HG02870 (cell line): ENCODE data around the gene ASB6.
"Not testable (repeated sequence)": the region's sequence is repeated elsewhere in the genome, so short reads cannot be mapped to it uniquely, and the experiment has no call there.

Source experiments
- ATAC-seq: cut with Tn5 transposase; IDR thresholded peaks from one replicate; pipeline ENCODE4 v1.9.1; 2021; ENCODE audit warnings: mild to moderate bottlenecking, moderate library complexity; ENCODE audit not compliant: unreplicated experiment

ASB6 gene

GRCh38 chr9:129609486-129610212, 32.3 kb downstream of the ASB6 start:
- no peak for ATAC-seq

GRCh38 chr9:129608561-129609481, 33.1 kb downstream of the ASB6 start:
- no peak for ATAC-seq

- no peak for ATAC-seq
Measured at GRCh38 chr9:129607027-129607387, 34.9 kb downstream of the ASB6 start.

GRCh38 chr9:129606161-129607026, 35.6 kb downstream of the ASB6 start:
- ATAC-seq: no peak

GRCh38 chr9:129604766-129605163, 37.2 kb downstream of the ASB6 start:
- no peak for ATAC-seq

- no peak for ATAC-seq
Measured at GRCh38 chr9:129604056-129604765, 37.7 kb downstream of the ASB6 start.

GRCh38 chr9:129602598-129603415, 39.1 kb downstream of the ASB6 start:
- ATAC-seq: no peak

- ATAC-seq: no peak
Measured at GRCh38 chr9:129601082-129601674, 40.8 kb downstream of the ASB6 start.

- no peak for ATAC-seq
Measured at GRCh38 chr9:129598089-129598596, 43.8 kb downstream of the ASB6 start.

- ATAC-seq: no peak
Measured at GRCh38 chr9:129597355-129598088, 44.4 kb downstream of the ASB6 start.

GRCh38 chr9:129596541-129597331, 45.2 kb downstream of the ASB6 start:
- ATAC-seq: no peak

- ATAC-seq: no peak
Measured at GRCh38 chr9:129595903-129596540, 45.9 kb downstream of the ASB6 start.

GRCh38 chr9:129595311-129595741, 46.6 kb downstream of the ASB6 start:
- ATAC-seq: no peak

- ATAC-seq: no peak
Measured at GRCh38 chr9:129594632-129595031, 47.3 kb downstream of the ASB6 start.

- ATAC-seq: not testable (repeated sequence)
Measured at GRCh38 chr9:129592790-129593189, 49.2 kb downstream of the ASB6 start.

- ATAC-seq: no peak
Measured at GRCh38 chr9:129591916-129592315, 50.0 kb downstream of the ASB6 start.

GRCh38 chr9:129590466-129590865, 51.5 kb downstream of the ASB6 start:
- no peak for ATAC-seq
